ENCODE results near the gene KIF26B.
"Not testable (repeated sequence)": the region's sequence is repeated elsewhere in the genome, so short reads cannot be mapped to it uniquely, and the experiment has no call there.

The KIF26B gene

DNA sequence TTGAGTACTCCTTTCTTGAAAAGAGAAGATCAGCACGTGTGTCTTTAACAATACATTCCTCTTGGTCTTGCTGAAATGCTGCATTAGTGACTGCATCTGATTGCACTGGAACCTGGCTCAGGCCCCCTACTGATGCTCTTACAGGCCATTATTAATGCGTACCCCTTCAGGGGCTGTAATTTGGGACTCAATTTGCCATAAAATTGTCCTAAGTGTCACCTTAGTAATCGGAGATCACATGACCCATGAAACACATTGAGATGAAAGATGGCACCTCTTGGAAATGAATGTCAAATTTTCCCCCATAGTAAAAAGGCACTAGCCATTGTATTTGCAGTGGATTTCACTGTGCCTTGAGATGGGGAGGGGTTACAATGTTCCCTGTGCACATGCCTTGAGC, 563.3 kb downstream of the KIF26B start:
- no peak for DNase-seq

DNA sequence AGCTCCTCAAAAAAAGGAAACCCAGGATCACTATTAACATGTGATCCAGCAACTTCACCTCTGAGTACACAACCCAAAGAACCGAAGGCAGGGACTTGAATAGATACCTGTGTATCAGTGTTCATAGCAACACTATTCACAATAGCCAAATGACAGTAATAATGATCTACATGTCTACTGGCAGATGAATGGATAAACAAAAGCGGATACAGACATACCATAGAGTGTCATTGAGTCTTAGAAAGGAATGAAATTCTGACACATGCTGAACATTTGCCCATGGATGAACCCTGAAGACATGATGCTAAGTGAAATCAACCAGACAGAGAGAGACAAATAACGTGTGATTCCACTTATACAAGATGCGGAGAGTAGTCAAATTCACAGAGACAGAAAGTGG, 564.2 kb downstream of the KIF26B start:
- DNase-seq = no peak

DNA sequence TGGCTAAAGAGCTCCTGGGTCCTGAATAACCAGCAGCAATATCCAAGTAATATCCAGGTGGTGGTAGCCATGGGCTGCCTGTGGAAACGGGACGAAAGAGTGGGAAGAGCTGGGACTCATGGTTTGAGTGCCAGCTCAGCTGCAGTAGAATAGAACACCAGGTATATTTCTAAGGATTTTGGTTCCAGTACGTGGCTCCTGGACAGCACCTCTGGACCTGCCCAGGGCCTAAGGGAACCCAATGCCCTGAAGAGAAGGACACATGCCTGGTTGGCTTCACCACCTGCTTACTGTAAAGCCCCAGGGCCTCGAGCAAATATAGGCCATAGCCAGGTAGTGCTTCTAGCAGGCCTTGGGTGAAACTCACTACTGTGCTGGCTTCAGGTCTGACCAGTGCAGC, 566.7 kb downstream of the KIF26B start:
- DNase-seq = no peak

DNA sequence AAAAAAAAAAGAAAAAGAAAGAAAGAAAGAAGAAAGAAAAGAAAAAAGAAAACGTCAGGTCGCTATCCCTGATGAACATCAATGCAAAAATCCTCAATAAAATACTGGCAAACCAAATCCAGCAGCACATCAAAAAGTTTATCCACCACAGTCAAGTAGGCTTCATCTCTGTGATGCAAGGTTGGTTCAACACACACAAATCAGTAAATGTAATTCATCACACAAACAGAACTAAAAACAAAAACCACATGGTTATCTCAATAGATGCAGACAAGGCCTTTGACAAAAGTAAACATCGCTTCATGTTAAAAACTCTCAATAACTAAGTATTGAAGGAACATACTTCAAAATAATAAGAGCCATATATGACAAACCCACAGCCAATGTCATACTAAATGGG, 573.2 kb downstream of the KIF26B start:
- DNase-seq = not testable (repeated sequence)

DNA sequence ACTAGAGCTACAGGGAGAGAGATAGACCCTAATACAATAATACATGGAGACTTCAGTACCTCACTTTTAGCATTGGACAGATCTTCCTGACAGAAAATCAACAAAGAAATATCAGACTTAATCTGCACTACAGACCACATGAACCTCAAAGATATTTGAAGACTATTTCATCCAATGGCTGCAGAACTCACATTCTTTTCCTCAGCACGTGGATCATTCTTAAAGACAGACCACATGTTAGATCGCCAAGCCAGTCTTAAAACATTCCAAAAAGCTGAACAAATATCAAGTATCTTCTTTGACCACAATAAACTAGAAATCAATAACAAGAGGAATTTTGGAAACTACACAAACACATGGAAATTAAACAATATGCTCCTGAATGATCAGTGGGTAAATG, 576.0 kb downstream of the KIF26B start:
- no peak for DNase-seq

DNA sequence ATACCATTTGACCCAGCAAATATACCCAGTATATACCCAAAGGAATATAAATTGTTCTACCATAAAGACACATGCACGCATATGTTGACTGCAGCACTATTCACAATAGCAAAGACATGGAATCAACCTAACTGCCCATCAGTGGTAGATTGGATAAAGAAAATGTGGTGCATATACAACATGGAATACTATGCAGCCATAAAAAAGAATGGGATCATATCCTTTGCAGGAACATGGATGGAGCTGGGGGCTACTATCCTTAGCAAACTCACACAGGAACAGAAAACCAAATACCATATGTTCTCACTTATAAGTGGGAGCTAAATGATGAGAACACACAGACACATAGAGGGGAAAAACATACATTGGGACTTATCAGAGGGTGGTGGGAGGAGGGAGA, 585.6 kb downstream of the KIF26B start:
- not testable (repeated sequence) for DNase-seq

DNA sequence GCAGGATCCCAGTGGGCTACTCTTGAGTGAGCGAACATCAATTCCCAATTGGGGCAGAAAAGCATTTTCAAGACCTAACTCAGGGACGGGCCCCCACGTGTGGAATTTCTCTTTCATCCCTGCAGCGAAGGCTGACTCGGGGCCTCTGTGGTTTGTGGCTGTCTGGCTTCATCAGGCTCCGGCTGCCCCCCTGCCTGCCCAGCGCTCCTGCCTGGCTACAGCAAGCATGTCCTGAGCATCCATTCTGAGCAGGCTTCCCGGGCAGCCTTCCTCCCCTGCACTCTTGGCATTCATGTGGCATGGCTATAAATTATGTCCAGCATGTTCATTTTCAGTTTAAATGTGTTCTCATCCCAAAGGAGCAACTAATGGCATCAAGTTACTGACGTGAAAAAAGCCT, 588.1 kb downstream of the KIF26B start:
- no peak for DNase-seq

DNA sequence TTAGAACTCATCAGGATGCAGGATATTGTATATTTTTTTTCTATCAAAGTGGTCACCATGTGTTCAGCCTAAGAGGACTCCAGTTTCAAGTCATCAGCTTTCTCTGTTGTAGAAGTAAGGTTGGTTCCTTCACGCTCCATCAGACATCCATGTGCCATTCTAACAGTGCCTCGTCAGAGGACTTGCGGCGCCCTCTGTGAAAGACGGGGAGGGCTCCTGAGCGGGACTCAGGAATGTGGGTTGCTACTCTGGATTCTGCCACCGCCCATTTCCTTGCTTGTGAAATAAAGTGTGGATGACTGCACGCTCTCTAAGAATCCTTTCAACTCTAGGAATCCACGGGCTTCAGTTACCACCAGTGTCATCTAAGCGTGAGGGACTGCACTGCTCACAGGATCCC, 593.5 kb downstream of the KIF26B start:
- DNase-seq = no peak

DNA sequence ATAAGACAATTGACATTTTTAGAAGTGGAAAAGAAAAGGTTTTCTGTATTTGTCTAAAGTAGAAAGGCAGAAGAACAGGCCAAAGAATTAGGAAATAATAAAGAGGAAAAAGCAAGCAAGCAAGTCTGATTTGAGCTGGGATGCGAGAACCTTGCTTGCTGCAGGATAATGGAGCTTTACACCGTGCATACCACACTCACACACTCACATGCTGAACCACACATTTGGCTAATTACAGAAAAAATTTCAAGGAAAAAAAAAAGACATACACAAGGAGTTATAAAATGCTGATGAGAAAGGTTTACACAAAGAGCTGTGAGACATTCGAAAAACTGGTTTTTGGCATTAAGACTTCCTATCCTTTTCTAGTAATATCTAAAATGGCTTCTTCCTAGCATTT, 593.9 kb downstream of the KIF26B start:
- DNase-seq = no peak

DNA sequence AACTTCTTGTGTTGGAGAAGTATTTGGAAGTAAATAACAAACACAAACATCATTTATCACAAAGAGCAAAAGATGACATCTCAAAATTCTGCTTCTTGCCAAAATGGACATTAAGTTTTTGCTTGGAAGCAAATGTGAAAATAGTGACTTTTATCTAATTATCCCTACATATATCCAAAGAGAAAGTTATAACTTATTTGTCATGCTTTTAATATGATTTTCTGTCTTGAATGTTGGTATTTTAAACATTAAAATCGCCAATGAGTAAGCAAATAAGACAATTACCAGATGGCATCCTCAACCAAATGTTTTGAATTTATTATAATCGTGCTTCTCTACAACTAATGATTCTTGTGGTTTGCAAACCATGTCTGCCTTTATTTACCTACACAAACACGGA, 594.3 kb downstream of the KIF26B start:
- no peak for DNase-seq

DNA sequence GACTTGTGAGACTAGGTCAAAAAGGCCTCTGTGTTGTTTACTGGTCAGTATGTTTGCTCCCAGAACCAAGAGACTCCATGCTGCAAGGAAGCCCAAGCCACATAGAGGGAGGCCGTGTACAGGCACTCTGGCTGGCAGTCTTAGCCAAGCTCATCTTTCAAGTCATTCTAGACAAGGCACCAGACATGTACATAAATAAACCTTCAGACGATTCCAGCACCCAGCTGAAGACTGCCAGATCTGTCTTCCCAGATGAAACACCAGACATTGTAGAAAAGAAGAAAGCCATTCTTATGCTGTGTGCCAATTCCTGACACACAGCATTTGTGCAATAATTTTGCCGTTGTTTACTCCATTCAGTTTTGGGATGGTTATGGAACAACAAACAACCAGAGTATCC, 595.5 kb downstream of the KIF26B start:
- DNase-seq = no peak

DNA sequence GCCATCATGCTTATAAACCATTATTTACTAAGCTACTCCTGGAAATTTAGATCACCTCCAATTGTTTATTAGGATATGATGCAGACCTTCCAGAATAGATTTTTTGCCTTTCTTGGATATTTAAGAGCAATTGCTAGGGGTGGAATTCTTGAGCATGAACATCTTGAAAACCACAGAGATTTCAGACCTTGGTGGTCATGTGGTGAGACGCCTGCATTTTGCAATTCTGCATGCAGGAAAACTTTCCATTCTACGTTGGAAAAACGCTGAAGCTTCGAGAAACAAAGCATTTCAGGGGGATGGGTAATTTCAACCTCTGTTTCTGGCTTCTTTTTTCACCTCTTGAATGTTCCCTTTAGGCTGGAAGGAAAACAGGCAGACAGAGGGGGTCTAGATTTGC, 596.3 kb downstream of the KIF26B start:
- DNase-seq = no peak

DNA sequence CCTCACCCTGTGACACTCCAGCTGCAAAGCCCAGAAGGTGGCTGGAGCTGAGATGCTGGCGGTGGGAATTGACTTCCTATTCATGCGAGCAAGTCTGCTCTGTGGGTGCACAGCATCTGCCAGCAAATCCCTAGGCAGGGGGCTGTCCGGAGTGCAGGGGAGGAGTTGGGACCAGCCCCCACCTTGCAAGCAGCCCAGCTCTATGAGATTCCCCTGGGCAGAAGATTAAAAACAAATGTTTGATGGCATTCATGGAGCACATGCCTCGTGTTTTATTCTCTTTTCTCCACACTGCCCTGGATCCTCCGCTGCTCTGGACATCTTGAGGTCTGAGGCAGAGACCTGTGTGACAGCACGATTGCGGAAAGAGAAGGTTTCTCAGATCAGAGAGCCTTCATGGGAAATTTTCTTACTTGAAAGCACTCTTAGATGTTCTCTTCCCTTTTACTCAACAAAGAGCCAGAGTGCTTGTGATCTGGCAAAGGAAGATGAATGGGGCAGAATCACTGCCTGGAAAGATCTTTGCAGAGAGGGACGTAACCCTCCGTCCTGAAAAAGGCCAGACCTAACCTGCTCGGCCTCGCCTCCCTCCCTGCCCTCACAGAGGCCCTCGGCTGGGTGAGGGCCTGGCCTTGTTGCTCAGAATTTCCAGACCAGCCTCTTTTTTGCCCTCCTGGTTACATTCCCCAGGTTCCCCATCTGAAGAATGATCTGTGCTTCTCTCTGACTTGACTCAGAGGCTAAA, 597.1 kb downstream of the KIF26B start:
- no peak for DNase-seq

DNA sequence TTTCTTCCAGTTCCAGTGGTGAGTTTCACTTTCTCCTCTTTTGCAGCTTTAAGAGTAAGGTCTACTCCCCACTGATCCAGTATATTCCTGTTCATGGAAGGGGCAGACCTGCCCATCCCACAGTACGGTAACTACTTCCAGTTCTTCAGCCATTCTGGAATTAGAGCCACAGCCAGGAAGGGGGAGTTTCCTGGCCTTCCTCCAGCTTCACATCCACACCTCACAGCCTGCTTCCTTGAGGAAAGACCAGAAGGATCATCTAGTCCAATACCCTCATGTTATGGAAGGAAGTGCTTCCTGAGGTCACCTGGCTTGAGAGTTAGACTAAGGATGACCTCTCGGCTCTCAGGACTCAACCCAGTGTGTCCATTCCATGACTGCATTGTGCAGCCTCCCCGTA, 597.8 kb downstream of the KIF26B start:
- DNase-seq = no peak

DNA sequence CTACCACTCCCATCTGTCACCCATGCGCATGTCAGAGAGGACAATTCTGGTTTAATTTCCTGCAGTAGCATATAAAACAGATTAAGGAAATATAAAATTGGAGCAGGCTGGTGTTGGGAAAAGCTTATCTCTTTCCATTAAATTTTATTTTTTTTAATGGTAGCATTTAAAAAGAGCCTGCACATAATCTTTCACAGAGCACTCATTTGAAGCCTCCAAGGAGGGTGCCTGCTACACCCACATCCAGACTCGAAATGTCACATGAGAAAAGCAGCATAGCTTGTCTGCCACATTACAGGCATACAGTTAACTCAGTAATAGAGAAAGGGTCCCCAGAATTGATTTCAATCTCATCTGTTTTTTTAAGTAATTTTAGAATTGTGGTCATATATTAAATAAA, 599.0 kb downstream of the KIF26B start:
- DNase-seq = no peak

DNA sequence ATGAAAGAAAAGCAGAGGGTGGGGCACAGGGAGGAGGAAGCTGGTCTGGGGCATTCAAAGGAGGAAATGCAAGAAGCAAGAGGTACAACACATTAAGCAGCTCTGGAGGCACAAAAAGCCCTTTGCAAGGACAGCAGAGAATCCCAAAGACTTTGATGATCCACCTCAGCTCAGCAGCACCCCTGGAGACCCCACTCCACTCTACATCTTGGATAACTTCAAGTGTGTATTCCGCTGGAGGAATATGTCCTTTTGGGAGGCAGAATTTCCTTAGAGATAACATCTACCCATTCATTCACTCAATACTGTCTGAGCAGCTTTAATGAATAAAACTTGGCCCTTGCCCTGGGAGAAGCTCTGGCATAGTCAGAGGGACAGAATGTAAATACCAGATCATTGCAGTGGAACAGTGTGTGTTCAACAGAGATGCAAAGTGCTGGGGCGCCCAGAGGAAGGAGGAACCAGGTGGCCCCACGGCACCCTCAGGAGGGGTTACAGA, 599.7 kb downstream of the KIF26B start:
- DNase-seq = no peak
